Measurements from ENCODE around the gene KLF11.
"Not testable (repeated sequence)": the region's sequence is repeated elsewhere in the genome, so short reads cannot be mapped to it uniquely, and the experiment has no call there.

The KLF11 gene

GRCh38 chr2:10091182-10091888, 48.0 kb downstream of the KLF11 start:
- Mint-ChIP-seq H3K9me3 (peaks cover 13% of the 10 kb centered on the region), H3K27ac (no peak overlapping the region), H3K4me1 (peaks cover 27% of the 10 kb centered on the region), H3K27me3 (ENCODE audit: low read depth, poor library complexity) (peaks cover 14% of the 10 kb centered on the region), H3K4me3 (no peak overlapping the region), H3K36me3 (ENCODE audit: low read depth) (no peaks in the 10 kb centered on the region)
- no peak for DNase-seq
- TF ChIP-seq CTCF (IDR thresholded peaks at IDR 0.05): no peak

GRCh38 chr2:10091889-10092244, 48.5 kb downstream of the KLF11 start:
- H3K36me3 Mint-ChIP-seq (ENCODE audit: low read depth); H3K27ac Mint-ChIP-seq; H3K4me3 Mint-ChIP-seq; DNase-seq: not testable (repeated sequence)
- Mint-ChIP-seq H3K27me3 (ENCODE audit: low read depth, poor library complexity) (peaks cover 14% of the 10 kb centered on the region), H3K4me1 (peaks cover 27% of the 10 kb centered on the region), H3K9me3 (peaks cover 13% of the 10 kb centered on the region)

GRCh38 chr2:10094271-10094814, 51.0 kb downstream of the KLF11 start:
- peaks cover 8% of the 10 kb centered on the region for H3K27me3 Mint-ChIP-seq (ENCODE audit: low read depth, poor library complexity)
- H3K4me3 Mint-ChIP-seq: no peak overlapping the region
- DNase-seq: peak; percentile 54
- H3K4me1 Mint-ChIP-seq: peaks cover 32% of the 10 kb centered on the region
- H3K9me3 Mint-ChIP-seq: peaks cover 13% of the 10 kb centered on the region
- no peak overlapping the region for H3K27ac Mint-ChIP-seq
- no peak for TF ChIP-seq CTCF (IDR thresholded peaks at IDR 0.05)
- H3K36me3 Mint-ChIP-seq (ENCODE audit: low read depth): no peaks in the 10 kb centered on the region

- H3K27me3 Mint-ChIP-seq (ENCODE audit: low read depth, poor library complexity): peaks cover 8% of the 10 kb centered on the region
- no peaks in the 10 kb centered on the region for H3K36me3 Mint-ChIP-seq (ENCODE audit: low read depth)
- peaks cover 13% of the 10 kb centered on the region for H3K9me3 Mint-ChIP-seq
- DNase-seq: no peak
- no peak overlapping the region for H3K4me3 Mint-ChIP-seq
- peak overlapping the region; percentile 29 for H3K27ac Mint-ChIP-seq
- peaks cover 32% of the 10 kb centered on the region for H3K4me1 Mint-ChIP-seq
- no peak for TF ChIP-seq CTCF (IDR thresholded peaks at IDR 0.05)
Measured at GRCh38 chr2:10095175-10095574, 51.8 kb downstream of the KLF11 start.

- no peak for DNase-seq
- Mint-ChIP-seq H3K36me3 (ENCODE audit: low read depth) (no peaks in the 10 kb centered on the region), H3K27me3 (ENCODE audit: low read depth, poor library complexity) (peaks cover 10% of the 10 kb centered on the region), H3K4me3 (no peak overlapping the region), H3K27ac (no peak overlapping the region), H3K9me3 (peaks cover 9% of the 10 kb centered on the region), H3K4me1 (peaks cover 39% of the 10 kb centered on the region)
- TF ChIP-seq CTCF (IDR thresholded peaks at IDR 0.05): no peak
Measured at GRCh38 chr2:10096641-10097040, 53.3 kb downstream of the KLF11 start.

- Mint-ChIP-seq H3K36me3 (ENCODE audit: low read depth) (no peaks in the 10 kb centered on the region), H3K4me1 (peaks cover 43% of the 10 kb centered on the region), H3K27ac (peak overlapping the region; percentile 58), H3K4me3 (no peak overlapping the region), H3K27me3 (ENCODE audit: low read depth, poor library complexity) (peaks cover 14% of the 10 kb centered on the region), H3K9me3 (peaks cover 3% of the 10 kb centered on the region)
- peak; percentile 71 for DNase-seq
- peak; percentile 82 for TF ChIP-seq CTCF (IDR thresholded peaks at IDR 0.05)
Measured at GRCh38 chr2:10097352-10098148, 54.2 kb downstream of the KLF11 start.

Data from nephron progenitor cell (in vitro differentiated cells).